Sciatic nerve (tissue), 2 donors: Measurements from ENCODE around the gene ZNF836. TPM values are rescaled to one million over a fixed set of nuclear protein-coding genes. Genes with fewer than 3 reads are reported as not detected.

Experiments used
- ATAC-seq: fragments of 200-7000 bp; cut with Tn5 transposase; one replicate; pipeline ENCODE4 v1.9.1; 2020; ENCODE audit warnings: mild to moderate bottlenecking, moderate library complexity
- DNase-seq: peaks from one replicate; pipeline ENCODE4 v3.0.0-alpha.2; 2020; ENCODE audit warnings: low spot score
- intact Hi-C: fragments of 100-400 bp; cut with DNase I; formaldehyde crosslinking; loops from one replicate; pipeline ENCODE4 v1.14.2; 2022
- total RNA-seq: library from RNA; stranded (reverse); fragmentation: NEBNext Ultra II Directional; extraction: Animal tissue kit (Norgen Biotek cat#: 25700); gene quantifications from one replicate; pipeline ENCODE4 v1.2.1, GENCODE V29; 2021
- donor health status: DM: no; HTN: no; CAD: no.
- donor health status: DM: no; HTN: no; CAD: no.

Gene ZNF836
- total RNA-seq, 1 donor from 2014 or later: 19.7 TPM

DNA sequence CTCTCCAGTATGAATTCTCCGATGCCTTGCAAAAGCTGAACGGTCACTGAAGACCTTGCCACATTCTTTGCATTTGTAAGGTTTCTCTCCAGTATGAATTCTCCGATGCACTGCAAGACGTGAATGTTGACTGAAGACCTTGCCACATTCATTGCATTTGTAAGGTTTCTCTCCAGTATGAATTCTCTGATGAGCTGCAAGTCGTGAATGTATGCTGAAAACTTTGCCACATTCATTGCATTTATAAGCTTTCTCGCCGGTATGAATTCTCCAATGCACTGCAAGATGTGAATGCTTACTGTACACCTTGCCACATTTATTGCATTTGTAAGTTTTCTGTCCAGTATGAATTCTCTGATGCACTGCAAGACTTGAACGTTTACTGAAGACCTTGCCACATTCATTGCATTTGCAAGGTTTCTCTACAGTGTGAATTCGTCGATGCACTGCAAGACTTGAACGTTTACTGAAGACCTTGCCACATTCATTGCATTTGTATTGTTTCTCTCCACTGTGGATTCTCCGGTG lies 55.8 kb downstream of the ZNF836 start:
- DNase-seq: no peak
- ATAC-seq: no peak
- intact Hi-C loops: no loop called here

DNA sequence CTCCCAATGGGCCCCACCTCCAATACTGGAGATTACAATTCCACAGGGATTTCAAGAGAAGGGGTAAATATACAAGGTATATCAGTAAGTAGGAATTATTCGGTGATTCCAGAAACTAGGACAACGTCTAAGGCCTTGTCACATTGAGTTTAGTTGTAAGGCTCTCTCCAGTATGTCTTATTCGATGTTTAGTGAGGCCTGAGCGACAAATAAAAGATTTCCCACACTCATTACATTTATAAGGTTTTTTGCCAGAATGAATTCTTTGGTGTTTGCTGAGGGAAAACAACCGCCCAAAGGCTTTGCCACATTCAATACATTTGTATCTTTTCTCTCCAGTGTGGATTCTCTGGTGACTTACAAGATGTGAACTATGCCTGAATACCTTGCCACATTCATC lies 56.7 kb downstream of the ZNF836 start:
- ATAC-seq (no peak), DNase-seq (no peak)
- intact Hi-C loops: no loop called here

DNA sequence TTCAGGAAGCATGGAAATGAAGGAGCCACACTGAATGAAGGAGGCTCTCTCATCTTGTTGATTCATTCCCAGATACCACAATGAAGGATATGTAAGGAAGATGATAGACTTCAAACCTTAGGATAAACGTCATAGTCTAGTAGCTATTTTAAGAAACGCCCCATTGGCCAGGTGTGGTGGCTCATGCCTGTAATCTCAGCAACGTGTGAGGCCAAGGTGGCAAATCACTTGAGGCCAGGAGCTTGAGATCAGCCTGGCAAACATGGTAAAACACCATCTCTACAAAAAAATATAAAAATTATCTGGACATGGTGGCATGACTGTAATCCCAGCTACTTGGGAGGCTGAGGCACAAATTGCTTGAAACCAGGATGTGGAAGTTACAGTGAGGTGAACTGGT lies 58.8 kb downstream of the ZNF836 start:
- no peak for ATAC-seq
- intact Hi-C loops: no loop called here
- DNase-seq: no peak

DNA sequence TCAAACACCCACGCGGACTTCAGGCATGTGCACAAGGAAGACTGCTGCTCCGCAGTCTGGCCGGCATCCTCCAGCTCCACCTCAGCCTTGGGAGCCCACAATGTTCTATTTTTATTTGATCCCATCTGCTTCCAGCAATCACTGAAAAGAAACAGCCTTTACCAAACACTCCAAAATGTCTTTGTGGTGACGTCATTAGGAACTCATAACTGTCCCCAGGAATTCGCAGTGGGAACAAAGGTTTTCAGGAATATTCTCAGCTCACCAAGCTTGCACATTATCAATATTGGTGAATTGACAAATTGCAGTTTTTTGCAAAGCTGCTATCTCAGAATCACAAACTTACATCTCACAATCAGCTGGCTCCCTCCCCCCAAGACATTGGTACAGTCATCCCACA lies 60.6 kb downstream of the ZNF836 start:
- ATAC-seq (no peak), DNase-seq (no peak)
- intact Hi-C loops: no loop called here

Other genes starting within 250 kb of the ZNF836 start
- 6.0 TPM for gene ZNF613, start 244.1 kb downstream of the ZNF836 start, total RNA-seq
- 16.0 TPM for gene ZNF350, start 184.8 kb downstream of the ZNF836 start, total RNA-seq
- gene ZNF615, start 163.4 kb downstream of the ZNF836 start, total RNA-seq: 18.7 TPM
- gene ZNF614, start 143.2 kb downstream of the ZNF836 start, total RNA-seq: 9.6 TPM
- 17.9 TPM for gene ZNF432, start 122.8 kb downstream of the ZNF836 start, total RNA-seq
- gene ZNF841, start 75.9 kb downstream of the ZNF836 start, total RNA-seq: 38.3 TPM
- 12.8 TPM for gene ZNF616, start 31.7 kb downstream of the ZNF836 start, total RNA-seq
- 139 TPM for gene PPP2R1A, start 18.4 kb upstream of the ZNF836 start, total RNA-seq
- 21.0 TPM for gene ZNF766, start 98.0 kb upstream of the ZNF836 start, total RNA-seq
- gene ZNF480, start 125.5 kb upstream of the ZNF836 start, total RNA-seq: 13.7 TPM
- 5.5 TPM for gene ZNF610, start 164.6 kb upstream of the ZNF836 start, total RNA-seq
- 25.9 TPM for gene ZNF880, start 198.3 kb upstream of the ZNF836 start, total RNA-seq
- gene ZNF528, start 226.2 kb upstream of the ZNF836 start, total RNA-seq: 42.8 TPM